Measurements from ENCODE around the gene TMEM50A.
"Not testable (repeated sequence)": the region's sequence is repeated elsewhere in the genome, so short reads cannot be mapped to it uniquely, and the experiment has no call there.

TMEM50A gene

GRCh38 chr1:25337483-25338187 lies 499 bp upstream of the TMEM50A start:
- DNase-seq = peak; percentile 7 to 14

GRCh38 chr1:25338986-25339385 lies 852 bp downstream of the TMEM50A start:
- no peak for DNase-seq

GRCh38 chr1:25341746-25342145 lies 3.6 kb downstream of the TMEM50A start:
- DNase-seq = no peak

- no peak for DNase-seq
Observed at GRCh38 chr1:25342846-25343245, 4.7 kb downstream of the TMEM50A start.

- no peak for DNase-seq
Observed at GRCh38 chr1:25343872-25344271, 5.7 kb downstream of the TMEM50A start.

- no peak for DNase-seq
Observed at GRCh38 chr1:25347556-25347955, 9.4 kb downstream of the TMEM50A start.

- DNase-seq = no peak
Observed at GRCh38 chr1:25349606-25350005, 11.5 kb downstream of the TMEM50A start.

GRCh38 chr1:25355841-25356395 lies 17.8 kb downstream of the TMEM50A start:
- no peak for DNase-seq

GRCh38 chr1:25356441-25356840 lies 18.3 kb downstream of the TMEM50A start:
- DNase-seq = no peak

GRCh38 chr1:25356848-25357247 lies 18.7 kb downstream of the TMEM50A start:
- no peak for DNase-seq

- DNase-seq = no peak
Observed at GRCh38 chr1:25360596-25361581, 22.8 kb downstream of the TMEM50A start.

GRCh38 chr1:25361901-25362300 lies 23.8 kb downstream of the TMEM50A start:
- no peak for DNase-seq

GRCh38 chr1:25362634-25363559 lies 24.8 kb downstream of the TMEM50A start:
- not testable (repeated sequence) for DNase-seq

GRCh38 chr1:25369241-25369640 lies 31.1 kb downstream of the TMEM50A start:
- no peak for DNase-seq

GRCh38 chr1:25369691-25370271 lies 31.6 kb downstream of the TMEM50A start:
- not testable (repeated sequence) for DNase-seq

GRCh38 chr1:25371757-25372156 lies 33.6 kb downstream of the TMEM50A start:
- not testable (repeated sequence) for DNase-seq

- DNase-seq = not testable (repeated sequence)
Observed at GRCh38 chr1:25378367-25378766, 40.2 kb downstream of the TMEM50A start.

GRCh38 chr1:25382543-25382942 lies 44.4 kb downstream of the TMEM50A start:
- not testable (repeated sequence) for DNase-seq

GRCh38 chr1:25383090-25383489 lies 45.0 kb downstream of the TMEM50A start:
- not testable (repeated sequence) for DNase-seq

GRCh38 chr1:25383875-25384274 lies 45.7 kb downstream of the TMEM50A start:
- not testable (repeated sequence) for DNase-seq

- DNase-seq = not testable (repeated sequence)
Observed at GRCh38 chr1:25387096-25387495, 49.0 kb downstream of the TMEM50A start.

GRCh38 chr1:25388691-25389090 lies 50.6 kb downstream of the TMEM50A start:
- not testable (repeated sequence) for DNase-seq

Data from stimulated activated CD4-positive, alpha-beta T cell treated with anti-CD3 and anti-CD28 coated beads, Interleukin-2, amount 100 ng/mL, for 48 hours (primary cell).